ENCODE measurements around the gene PLEKHO1.

DNA sequence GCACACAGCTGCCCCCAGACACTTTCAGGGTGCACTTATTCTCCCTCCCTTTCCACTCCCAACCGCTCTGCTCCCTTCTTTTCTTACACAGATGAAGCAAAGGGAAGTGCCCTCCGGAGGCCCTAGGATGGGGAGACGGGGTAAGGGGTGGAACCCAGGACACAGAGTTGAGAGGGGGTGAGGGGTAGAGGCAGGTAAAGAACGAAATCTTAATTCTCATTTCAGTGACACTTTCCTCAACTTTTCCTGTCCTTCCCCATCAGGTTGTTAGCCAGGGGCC lies 12.8 kb downstream of the PLEKHO1 start:
- TF ChIP-seq GATA2 (IDR thresholded peaks at IDR 0.05; ENCODE audit: low read depth, low read length) (no peak), GATA3 (IDR thresholded peaks at IDR 0.05; ENCODE audit: low read depth, low read length) (no peak)

Measured in SH-SY5Y (cell line).